ENCODE data around the gene LCE6A. TPM values are rescaled to one million over a fixed set of nuclear protein-coding genes. Genes with fewer than 3 reads are reported as not detected.

LCE6A gene
- total RNA-seq, 2 donors from 2014 or later: not detected

GRCh38 chr1:152870831-152871730 lies 28.4 kb downstream of the LCE6A start:
- no peak overlapping the region for H3K9ac ChIP-seq (ENCODE audit: low read depth in 2 of 2, low read length in 2 of 2)
- intact Hi-C loops (cut with DNase I): loop anchor here (10.0 kb wide), 1 partner anchor 354 kb away; no protein-coding TSS in a partner anchor
- TF ChIP-seq CTCF (IDR thresholded peaks at IDR 0.05): no peak

GRCh38 chr1:152871731-152872126 lies 29.1 kb downstream of the LCE6A start:
- no peak for TF ChIP-seq CTCF (IDR thresholded peaks at IDR 0.05)
- no peak overlapping the region for H3K4me3 ChIP-seq
- no peaks in the 10 kb centered on the region for H3K9me3 ChIP-seq
- no peak overlapping the region for H3K9ac ChIP-seq (ENCODE audit: low read depth in 2 of 2, low read length in 2 of 2)
- no peak for DNase-seq
- H3K4me1 ChIP-seq: no peaks in the 10 kb centered on the region
- H3K27me3 ChIP-seq: no peaks in the 10 kb centered on the region
- H3K27ac ChIP-seq: no peak overlapping the region
- intact Hi-C loops (cut with DNase I): loop anchor here (10.0 kb wide), 1 partner anchor 353 kb away; no protein-coding TSS in a partner anchor
- no peaks in the 10 kb centered on the region for H3K36me3 ChIP-seq

More at GRCh38 chr1:152870831-152871730, 28.4 kb downstream of the LCE6A start:
- no peaks in the 10 kb centered on the region for H3K27me3 ChIP-seq
- no peaks in the 10 kb centered on the region for H3K36me3 ChIP-seq
- no peaks in the 10 kb centered on the region for H3K4me1 ChIP-seq
- H3K27ac ChIP-seq: no peak overlapping the region
- no peaks in the 10 kb centered on the region for H3K9me3 ChIP-seq
- H3K4me3 ChIP-seq: no peak overlapping the region
- DNase-seq: no peak

- H3K9me3 ChIP-seq: no peaks in the 10 kb centered on the region
- TF ChIP-seq CTCF (IDR thresholded peaks at IDR 0.05): no peak
- H3K4me1 ChIP-seq: no peaks in the 10 kb centered on the region
- H3K36me3 ChIP-seq: no peaks in the 10 kb centered on the region
- intact Hi-C loops (cut with DNase I): loop anchor here (10.0 kb wide), 1 partner anchor 351 kb away; no protein-coding TSS in a partner anchor
- no peak overlapping the region for H3K9ac ChIP-seq (ENCODE audit: low read depth in 2 of 2, low read length in 2 of 2)
- no peak for DNase-seq
- H3K27me3 ChIP-seq: no peaks in the 10 kb centered on the region
- no peak overlapping the region for H3K4me3 ChIP-seq
- H3K27ac ChIP-seq: no peak overlapping the region
These were observed 30.8 kb downstream of the LCE6A start for GRCh38 chr1:152873495-152873894.

- Histone ChIP-seq H3K27ac (no peak overlapping the region), H3K4me1 (no peaks in the 10 kb centered on the region), H3K27me3 (no peaks in the 10 kb centered on the region), H3K36me3 (no peaks in the 10 kb centered on the region), H3K9ac (ENCODE audit: low read depth in 2 of 2, low read length in 2 of 2) (no peak overlapping the region), H3K9me3 (no peaks in the 10 kb centered on the region), H3K4me3 (no peak overlapping the region)
- no peak for DNase-seq
- intact Hi-C loops (cut with DNase I): loop anchor here (10.0 kb wide), 1 partner anchor 348 kb away; no protein-coding TSS in a partner anchor
- no peak for TF ChIP-seq CTCF (IDR thresholded peaks at IDR 0.05)
These were observed 34.2 kb downstream of the LCE6A start for GRCh38 chr1:152876827-152877226.

- H3K36me3 ChIP-seq: no peaks in the 10 kb centered on the region
- DNase-seq: no peak
- TF ChIP-seq CTCF (IDR thresholded peaks at IDR 0.05): no peak
- H3K27me3 ChIP-seq: no peaks in the 10 kb centered on the region
- no peak within 1 kb of the TSS for H3K9ac ChIP-seq (ENCODE audit: low read depth in 2 of 2, low read length in 2 of 2)
- no peaks in the 10 kb centered on the region for H3K4me1 ChIP-seq
- intact Hi-C loops (cut with DNase I): loop anchor here (10.0 kb wide), 1 partner anchor 347 kb away; no protein-coding TSS in a partner anchor
- no peak within 1 kb of the TSS for H3K4me3 ChIP-seq
- H3K9me3 ChIP-seq: no peaks in the 10 kb centered on the region
- no peak within 1 kb of the TSS for H3K27ac ChIP-seq
These were observed 35.4 kb downstream of the LCE6A start, which contains the start of gene SMCP for GRCh38 chr1:152878042-152878441. Gene SMCP (plus strand): TSS chr1:152878322. CDS start chr1:152884423, 6,101 bp downstream.
